Thoracic aorta (tissue), 2 donors: ENCODE results near the gene DLX1. TPM values are rescaled to one million over a fixed set of nuclear protein-coding genes. Genes with fewer than 3 reads are reported as not detected.

ENCODE experiments used
- ATAC-seq: fragments of 150-250 bp; one replicate; pipeline ENCODE4 v1.8.0; 2017; ENCODE audit warnings: low read depth; ENCODE audit not compliant: insufficient number of reproducible peaks, low FRiP score
- DNase-seq: peaks from one replicate; pipeline ENCODE4 v3.0.0-alpha.2; 2020; ENCODE audit warnings: low spot score
- H3K27ac ChIP-seq, 2 donors: fragments of 200-600 bp; sonication (generic); 1 replicate in 1 of 2; 2 replicates in 1 of 2; pipeline ENCODE4 v1.5.1; 2016; ENCODE audit warnings: mild to moderate bottlenecking in 2 of 2, moderate library complexity in 2 of 2
- H3K27me3 ChIP-seq: fragments of 200-600 bp; sonication (generic); replicated peaks from 2 replicates; pipeline ENCODE4 v1.6.0; 2016; ENCODE audit warnings: mild to moderate bottlenecking; ENCODE audit not compliant: insufficient read depth
- H3K36me3 ChIP-seq: fragments of 200-600 bp; sonication (generic); one replicate; pipeline ENCODE4 v1.5.1; 2016
- H3K4me1 ChIP-seq, 2 donors: fragments of 200-600 bp; sonication (generic); 1 replicate in 1 of 2; 2 replicates in 1 of 2; pipeline versions ENCODE4 v1.5.1 to v1.6.0; 2016; ENCODE audit warnings: low read depth in 2 of 2, mild to moderate bottlenecking in 1 of 2; ENCODE audit not compliant: control insufficient read depth in 1 of 2
- H3K4me3 ChIP-seq: fragments of 200-600 bp; sonication (generic); 2 replicates; pipeline ENCODE4 v1.5.1; 2016; ENCODE audit warnings: mild to moderate bottlenecking
- H3K9me3 ChIP-seq: fragments of 200-600 bp; sonication (generic); 2 replicates; pipeline ENCODE4 v1.5.1; 2016
- total RNA-seq, 2 donors: library from RNA; depleted of rRNA; stranded (reverse); fragments of >200 nt; gene quantifications; one replicate each; pipeline versions ENCODE4 v1.1.0 to v1.2.3, GENCODE V29; 2016
- TF ChIP-seq, protein P1 (sequence below): fragments of 200-600 bp; sonication (generic); IDR thresholded peaks from one replicate; pipeline ENCODE4 v1.5.1; 2019; ENCODE audit warnings: antibody characterized with exemption

DLX1 gene
- total RNA-seq, 2 donors from 2014 or later: 0.68 to 0.92 TPM

DNA sequence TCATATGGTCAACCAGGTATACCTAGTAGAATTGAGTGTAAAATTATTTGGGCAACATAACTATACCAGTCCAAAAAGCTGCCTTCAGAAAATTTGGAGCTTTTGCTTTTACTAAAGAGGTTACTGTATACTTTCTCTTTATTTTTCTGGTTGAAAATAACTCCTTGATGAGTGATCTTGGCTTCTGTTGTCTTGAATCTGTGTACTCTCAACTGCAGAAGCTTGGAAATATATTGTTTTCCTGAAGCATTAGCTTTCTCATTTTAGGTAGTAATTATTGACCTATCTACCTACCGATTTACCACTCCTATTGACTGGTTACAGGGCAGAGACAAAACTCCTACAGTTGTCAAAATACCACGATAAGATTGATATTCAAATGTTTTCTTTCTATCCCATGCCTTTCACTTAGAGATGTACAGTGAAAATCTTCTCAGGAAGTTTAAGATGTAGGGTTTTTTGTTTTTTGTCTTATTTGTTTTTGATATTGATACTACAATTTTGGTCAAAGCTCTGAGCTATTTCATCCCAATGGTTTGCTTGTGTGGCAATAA lies 35.7 kb upstream of the DLX1 start:
- ATAC-seq (no peak), DNase-seq (no peak)
- Histone ChIP-seq H3K4me1 (no peaks in the 10 kb centered on the region), H3K4me3 (no peak overlapping the region), H3K27ac (no peak overlapping the region), H3K27me3 (no peaks in the 10 kb centered on the region), H3K9me3 (no peaks in the 10 kb centered on the region), H3K36me3 (no peaks in the 10 kb centered on the region)
- TF ChIP-seq, protein P1, sequence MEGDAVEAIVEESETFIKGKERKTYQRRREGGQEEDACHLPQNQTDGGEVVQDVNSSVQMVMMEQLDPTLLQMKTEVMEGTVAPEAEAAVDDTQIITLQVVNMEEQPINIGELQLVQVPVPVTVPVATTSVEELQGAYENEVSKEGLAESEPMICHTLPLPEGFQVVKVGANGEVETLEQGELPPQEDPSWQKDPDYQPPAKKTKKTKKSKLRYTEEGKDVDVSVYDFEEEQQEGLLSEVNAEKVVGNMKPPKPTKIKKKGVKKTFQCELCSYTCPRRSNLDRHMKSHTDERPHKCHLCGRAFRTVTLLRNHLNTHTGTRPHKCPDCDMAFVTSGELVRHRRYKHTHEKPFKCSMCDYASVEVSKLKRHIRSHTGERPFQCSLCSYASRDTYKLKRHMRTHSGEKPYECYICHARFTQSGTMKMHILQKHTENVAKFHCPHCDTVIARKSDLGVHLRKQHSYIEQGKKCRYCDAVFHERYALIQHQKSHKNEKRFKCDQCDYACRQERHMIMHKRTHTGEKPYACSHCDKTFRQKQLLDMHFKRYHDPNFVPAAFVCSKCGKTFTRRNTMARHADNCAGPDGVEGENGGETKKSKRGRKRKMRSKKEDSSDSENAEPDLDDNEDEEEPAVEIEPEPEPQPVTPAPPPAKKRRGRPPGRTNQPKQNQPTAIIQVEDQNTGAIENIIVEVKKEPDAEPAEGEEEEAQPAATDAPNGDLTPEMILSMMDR: no peak

DNA sequence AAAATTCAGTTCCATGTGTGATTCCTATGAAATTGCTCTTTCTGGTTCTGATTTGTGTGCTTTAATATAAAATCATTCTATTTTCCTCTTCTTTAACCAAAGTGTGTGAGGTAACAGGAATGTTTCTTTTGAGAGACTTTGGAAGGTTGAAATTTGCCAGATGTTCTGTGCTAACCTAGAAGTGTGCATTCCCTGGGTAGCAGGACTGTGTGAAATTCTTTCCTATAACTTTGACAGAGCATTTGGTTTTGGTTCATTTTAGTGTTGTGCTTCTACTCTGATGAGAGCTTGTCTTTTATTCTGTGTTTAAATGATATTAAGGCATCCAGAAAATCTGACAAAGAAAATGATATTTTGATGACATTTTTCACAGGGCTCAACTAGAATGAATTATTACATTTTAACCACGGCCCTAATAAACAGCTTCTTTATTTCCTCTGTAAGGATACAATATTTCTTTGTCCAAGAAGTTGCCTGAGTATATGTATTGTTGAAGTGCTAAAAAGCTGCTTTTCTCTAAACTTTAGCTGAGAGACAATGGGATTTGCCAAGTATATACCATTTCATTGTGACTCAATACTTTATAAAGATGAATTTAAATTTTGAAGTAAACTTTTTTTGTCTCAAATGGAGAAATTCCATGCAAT lies 34.7 kb upstream of the DLX1 start:
- DNase-seq: no peak
- no peaks in the 10 kb centered on the region for H3K27me3 ChIP-seq
- no peak overlapping the region for H3K4me3 ChIP-seq
- no peaks in the 10 kb centered on the region for H3K36me3 ChIP-seq
- no peaks in the 10 kb centered on the region for H3K9me3 ChIP-seq
- H3K27ac ChIP-seq: no peak overlapping the region
- ATAC-seq: no peak
- TF ChIP-seq, protein P1: no peak
- H3K4me1 ChIP-seq: no peaks in the 10 kb centered on the region

DNA sequence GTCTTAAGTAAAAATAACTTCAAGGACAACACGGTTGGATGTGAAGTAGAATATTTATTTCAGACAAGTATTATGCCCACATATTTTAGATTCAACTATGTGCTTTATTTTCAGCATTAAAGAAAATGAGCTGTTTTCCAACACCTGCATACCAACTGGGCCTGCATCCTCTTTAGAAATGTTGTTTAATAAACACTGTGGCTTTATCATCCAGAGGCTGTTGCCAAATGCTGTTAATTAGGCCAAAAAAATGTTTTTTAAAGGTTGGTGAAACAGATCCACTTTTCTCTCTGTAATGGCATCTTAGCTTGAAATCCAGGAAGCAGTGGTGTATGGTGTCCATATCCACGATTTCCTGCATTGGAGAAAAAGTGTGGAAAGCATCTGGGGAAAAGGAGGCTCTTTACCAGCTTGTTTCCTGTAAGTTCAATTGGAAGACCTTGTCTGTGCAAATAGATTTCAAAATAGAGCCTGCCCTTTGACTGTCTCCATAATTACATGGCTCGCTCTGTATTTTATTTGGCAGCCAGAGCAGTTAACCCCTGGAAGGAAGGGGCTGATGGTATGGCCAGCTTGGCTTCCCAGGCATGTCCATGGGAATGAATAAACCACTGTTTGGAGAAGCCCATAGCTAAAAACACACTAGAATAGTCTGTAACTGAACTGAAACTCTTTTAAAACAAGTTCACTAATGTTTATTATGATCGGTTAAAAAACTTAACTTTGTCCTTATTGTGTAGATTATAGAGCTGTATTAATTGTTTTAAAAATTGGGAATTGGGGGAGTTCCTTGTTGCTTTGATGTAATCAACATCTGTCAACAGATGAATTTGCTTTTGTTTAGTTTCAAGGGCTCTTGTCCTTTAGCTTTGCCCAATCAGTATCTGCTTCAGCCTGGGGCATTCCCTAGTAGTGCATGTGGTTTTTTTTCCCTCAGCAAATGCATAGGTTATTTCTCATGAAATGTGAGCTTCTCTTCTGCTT lies 33.0 kb upstream of the DLX1 start:
- TF ChIP-seq, protein P1: no peak
- no peak overlapping the region for H3K27ac ChIP-seq
- no peaks in the 10 kb centered on the region for H3K4me1 ChIP-seq
- ATAC-seq (no peak), DNase-seq (no peak)
- no peaks in the 10 kb centered on the region for H3K36me3 ChIP-seq
- no peaks in the 10 kb centered on the region for H3K9me3 ChIP-seq
- H3K27me3 ChIP-seq: no peaks in the 10 kb centered on the region
- H3K4me3 ChIP-seq: no peak overlapping the region

DNA sequence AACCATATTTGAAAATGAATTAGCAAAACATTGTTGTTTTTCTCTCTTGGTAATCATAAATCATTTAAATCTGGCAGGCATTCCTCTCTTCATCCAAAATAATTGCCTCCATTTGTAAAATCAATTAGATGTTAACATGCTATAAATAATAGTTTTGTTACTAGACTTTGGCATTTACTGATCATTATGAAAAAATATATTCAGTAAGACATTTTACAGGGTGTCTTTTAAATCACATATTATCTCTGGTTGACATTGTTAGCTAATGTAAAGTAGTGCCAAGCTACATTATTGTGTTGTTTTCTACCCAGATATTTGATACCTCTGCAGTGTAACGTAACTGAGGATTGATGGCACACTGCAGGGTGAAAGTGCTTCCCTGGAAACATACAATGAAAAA lies 31.8 kb upstream of the DLX1 start:
- Histone ChIP-seq H3K4me1 (no peaks in the 10 kb centered on the region), H3K9me3 (no peaks in the 10 kb centered on the region), H3K4me3 (no peak overlapping the region), H3K27ac (no peak overlapping the region), H3K27me3 (no peaks in the 10 kb centered on the region), H3K36me3 (no peaks in the 10 kb centered on the region)
- ATAC-seq (no peak), DNase-seq (no peak)
- TF ChIP-seq, protein P1: no peak

DNA sequence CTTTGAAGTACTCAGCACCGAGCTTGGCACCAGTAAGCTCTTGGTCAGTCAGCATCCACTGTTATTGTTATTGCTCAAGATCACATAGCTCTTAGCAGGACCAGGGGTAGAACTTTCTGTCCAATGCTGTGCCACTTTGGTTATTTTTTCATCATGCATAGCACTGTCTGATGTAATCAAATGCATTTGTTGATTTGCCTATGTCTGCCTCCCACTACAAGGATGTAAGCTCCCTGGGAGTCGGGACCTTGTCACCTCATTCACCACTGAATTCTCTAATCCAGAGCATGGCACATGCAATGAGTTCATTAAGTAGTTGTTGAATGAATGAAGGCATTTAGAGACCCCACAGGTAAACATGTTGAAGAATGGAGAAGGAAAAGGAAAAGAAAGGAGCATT lies 29.0 kb upstream of the DLX1 start:
- no peaks in the 10 kb centered on the region for H3K4me1 ChIP-seq
- DNase-seq: no peak
- no peak overlapping the region for H3K27ac ChIP-seq
- H3K9me3 ChIP-seq: no peaks in the 10 kb centered on the region
- no peak for ATAC-seq
- no peaks in the 10 kb centered on the region for H3K36me3 ChIP-seq
- H3K4me3 ChIP-seq: no peak overlapping the region
- TF ChIP-seq, protein P1: no peak
- no peaks in the 10 kb centered on the region for H3K27me3 ChIP-seq
